CD4-positive, alpha-beta T cell (primary cell): Measurements from ENCODE around the gene DAND5. TPM values are rescaled to one million over a fixed set of nuclear protein-coding genes. Genes with fewer than 3 reads are reported as not detected.
A peak's percentile ranks its signal among the peaks of the same experiment; 100 is the strongest.
"Not testable (repeated sequence)": the region's sequence is repeated elsewhere in the genome, so short reads cannot be mapped to it uniquely, and the experiment has no call there.

Experiments used
- ATAC-seq: fragments of 200-7000 bp; cut with Tn5 transposase; one replicate; pipeline ENCODE4 v1.10.0; 2022; ENCODE audit warnings: mild to moderate bottlenecking; ENCODE audit not compliant: poor library complexity
- CTCF ChIA-PET: fragments of 350-600 bp; sonication (Branson Sonifier 250); formaldehyde crosslinking; loops from one replicate; lab custom pipeline; 2021; ENCODE audit warnings: antibody characterized with exemption, inconsistent platforms; lab: Charles Lee
- POLR2A ChIA-PET: fragments of 350-600 bp; sonication (Branson Sonifier 250); formaldehyde crosslinking; loops from one replicate; lab custom pipeline; 2021; ENCODE audit warnings: antibody characterized with exemption, inconsistent platforms; lab: Charles Lee
- DNase-seq, 14 experiments: peaks; one replicate each; pipeline ENCODE4 v3.0.0-alpha.2; 2013 to 2020; ENCODE audit warnings: mixed read lengths in 2 of 14
- H3K27ac ChIP-seq, 2 donors: one replicate each; pipeline versions ENCODE4 v1.5.1 to v1.7.0; 2013; ENCODE audit warnings: low read length in 2 of 2, low read depth in 1 of 2, mild to moderate bottlenecking in 1 of 2
- H3K27me3 ChIP-seq, 2 experiments: 1 replicate in 1 of 2; 2 replicates in 1 of 2; pipeline versions ENCODE4 v1.6.1 to v1.7.0; 2013; ENCODE audit warnings: low read length in 2 of 2, control low read depth in 1 of 2, mild to moderate bottlenecking in 1 of 2, moderate library complexity in 1 of 2; ENCODE audit not compliant: insufficient read depth in 2 of 2, control insufficient read depth in 1 of 2
- H3K36me3 ChIP-seq: one replicate; pipeline ENCODE4 v1.6.1; 2013; ENCODE audit warnings: low read length, control low read depth; ENCODE audit not compliant: insufficient read depth
- H3K4me1 ChIP-seq: one replicate; pipeline ENCODE4 v1.6.1; 2013; ENCODE audit warnings: low read length, control low read depth; ENCODE audit not compliant: insufficient read depth
- H3K4me3 ChIP-seq: one replicate; pipeline ENCODE4 v1.5.1; 2013; ENCODE audit warnings: mild to moderate bottlenecking, low read length, moderate library complexity
- H3K9me3 ChIP-seq, 2 experiments: 1 replicate in 1 of 2; 2 replicates in 1 of 2; pipeline versions ENCODE4 v1.6.1 to v1.7.0; 2013; ENCODE audit warnings: low read length in 2 of 2, mild to moderate bottlenecking in 2 of 2, control low read depth in 1 of 2, moderate library complexity in 1 of 2; ENCODE audit not compliant: control insufficient read depth in 1 of 2, insufficient read depth in 1 of 2
- H3K27ac Mint-ChIP-seq: one replicate; pipeline ENCODE4 v1.8.0; 2020; ENCODE audit warnings: mixed read lengths
- H3K27me3 Mint-ChIP-seq: one replicate; pipeline ENCODE4 v1.8.0; 2021; ENCODE audit warnings: mixed read lengths
- H3K36me3 Mint-ChIP-seq: one replicate; pipeline ENCODE4 v1.8.0; 2021; ENCODE audit warnings: low read depth, mixed read lengths
- H3K4me1 Mint-ChIP-seq: one replicate; pipeline ENCODE4 v1.8.0; 2021; ENCODE audit warnings: low read depth, mixed read lengths
- H3K4me3 Mint-ChIP-seq: one replicate; pipeline ENCODE4 v1.8.0; 2020; ENCODE audit warnings: mild to moderate bottlenecking, mixed read lengths
- H3K9me3 Mint-ChIP-seq: one replicate; pipeline ENCODE4 v1.8.0; 2020; ENCODE audit warnings: mixed read lengths
- CTCF ChIP-seq: fragments of 200-600 bp; IDR thresholded peaks from one replicate; pipeline ENCODE4 v1.8.0; 2022; ENCODE audit warnings: antibody characterized with exemption, mild to moderate bottlenecking
- intact Hi-C, 2 experiments: fragments of 100-400 bp; cut with DNase I in 1 of 2; cut with micrococcal nuclease in 1 of 2; formaldehyde crosslinking; loops; one replicate each; pipeline versions ENCODE4 v1.15.1 to v1.9.0; 2023 to 2025; cut with DNase I, micrococcal nuclease
- total RNA-seq, 174 experiments: library from RNA in 2 of 174; stranded (reverse) in 2 of 174; gene quantifications; one replicate each; pipeline ENCODE4 v1.2.3 and lab custom pipeline; 2021 to 2026

The DAND5 gene
- total RNA-seq, 2 experiments from 2014 or later, result not detected

- Mint-ChIP-seq H3K27me3 (no peaks in the 10 kb centered on the region), H3K9me3 (no peaks in the 10 kb centered on the region), H3K4me1 (peaks cover 19% of the 10 kb centered on the region), H3K27ac (peak overlapping the region; percentile 88), H3K4me3 (peak overlapping the region; percentile 84), H3K36me3 (peaks cover 41% of the 10 kb centered on the region)
- ATAC-seq, result no peak
- Histone ChIP-seq H3K27ac (peak overlapping the region in 1 of 2 donors; percentile 62), H3K36me3 (peaks cover 36% of the 10 kb centered on the region), H3K27me3 (no peaks in the 10 kb centered on the region), H3K4me3 (peak overlapping the region; percentile 91), H3K9me3 (no peaks in the 10 kb centered on the region), H3K4me1 (peaks cover 38% of the 10 kb centered on the region)
- no peak for DNase-seq
- intact Hi-C loops, result loop anchor here in 1 of 2 experiments (2.0 kb wide), 1 partner anchor 65 kb away; the partner anchor contains the start of gene GCDH
- TF ChIP-seq CTCF, result no peak
- ChIA-PET POLR2A (interaction anchor here (1.1 to 2.4 kb wide), 4 partner anchors 9 to 65 kb away, joined by 6 to 11 read pairs (median 8); partner anchors contain the start of genes CALR, GCDH and RAD23A), CTCF (interaction anchor here (5.5 kb wide), 1 partner anchor 9 kb away, joined by 30 read pairs; no protein-coding TSS in a partner anchor)
Observed at GRCh38 chr19:12955996-12956395, 13.4 kb upstream of the DAND5 start.

- ChIA-PET CTCF (interaction anchor here (5.5 kb wide), 1 partner anchor 8 kb away, joined by 30 read pairs; no protein-coding TSS in a partner anchor), POLR2A (interaction anchor here (0.6 to 1.8 kb wide), 8 partner anchors 9 to 1069 kb away, joined by 3 to 11 read pairs (median 5); partner anchors contain the start of genes CALR, GCDH, JUNB and RAD23A)
- Histone ChIP-seq H3K9me3 (no peaks in the 10 kb centered on the region), H3K27ac (peak within 1 kb of the TSS; percentile 62 to 82), H3K4me1 (peaks cover 38% of the 10 kb centered on the region), H3K27me3 (no peaks in the 10 kb centered on the region), H3K4me3 (peak within 1 kb of the TSS; percentile 91), H3K36me3 (peaks cover 29% of the 10 kb centered on the region)
- intact Hi-C loops, result loop anchor here in 1 of 2 experiments (2.0 kb wide), 1 partner anchor 66 kb away; the partner anchor contains the start of gene GCDH
- H3K9me3 Mint-ChIP-seq, result no peaks in the 10 kb centered on the region
- peak; percentile 65 to 89 (median 78) for DNase-seq
- TF ChIP-seq CTCF, result no peak
- ATAC-seq, result peak; percentile 96
- H3K27me3 Mint-ChIP-seq, result no peaks in the 10 kb centered on the region
- H3K36me3 Mint-ChIP-seq, result peaks cover 33% of the 10 kb centered on the region
- H3K4me3 Mint-ChIP-seq, result peak within 1 kb of the TSS; percentile 90
- H3K27ac Mint-ChIP-seq, result peak within 1 kb of the TSS; percentile 88
- peaks cover 19% of the 10 kb centered on the region for H3K4me1 Mint-ChIP-seq
Observed at GRCh38 chr19:12956446-12957388, 12.7 kb upstream of the DAND5 start, which contains the start of gene GADD45GIP1. Gene GADD45GIP1, minus strand, starts transcription at chr19:12957223. Its CDS starts 11 bp downstream, at chr19:12957212.

- H3K4me1 ChIP-seq, result peaks cover 37% of the 10 kb centered on the region
- peaks cover 23% of the 10 kb centered on the region for H3K36me3 ChIP-seq
- H3K9me3 ChIP-seq, H3K27me3 ChIP-seq, H3K9me3 Mint-ChIP-seq, H3K27me3 Mint-ChIP-seq, DNase-seq, ATAC-seq: not testable (repeated sequence)
- peak overlapping the region; percentile 90 for H3K4me3 Mint-ChIP-seq
- peaks cover 28% of the 10 kb centered on the region for H3K36me3 Mint-ChIP-seq
- POLR2A ChIA-PET, result interaction anchor here (0.7 to 1.8 kb wide), 6 partner anchors 8 to 72 kb away, joined by 4 to 11 read pairs (median 6); partner anchors contain the start of genes CALR, GCDH, RAD23A and SYCE2
- peak overlapping the region; percentile 88 for H3K27ac Mint-ChIP-seq
- CTCF ChIA-PET, result interaction anchor here (0.7 to 5.5 kb wide), 2 partner anchors 8 to 128 kb away, joined by 3 to 30 read pairs; no protein-coding TSS in a partner anchor
- peak overlapping the region; percentile 91 for H3K4me3 ChIP-seq
- H3K4me1 Mint-ChIP-seq, result peaks cover 19% of the 10 kb centered on the region
- intact Hi-C loops, result loop anchor here in 1 of 2 experiments (2.0 kb wide), 1 partner anchor 67 kb away; the partner anchor contains the start of gene GCDH
- H3K27ac ChIP-seq, result peak overlapping the region; percentile 62 to 82
Observed at GRCh38 chr19:12957389-12957952, 11.9 kb upstream of the DAND5 start.
